Nasal cavity respiratory epithelium epithelial cell of viscerocranial mucosa (primary cell): ENCODE data around the gene PITX3. TPM values are rescaled to one million over a fixed set of nuclear protein-coding genes. Genes with fewer than 3 reads are reported as not detected.

Experiments
- total RNA-seq: library from RNA; depleted of rRNA; stranded (reverse); fragments of >200 nt; gene quantifications from 2 replicates; pipeline ENCODE4 v1.2.3, GENCODE V29; 2014

The PITX3 gene
- not detected in 2 replicates for total RNA-seq

GRCh38 chr10:102241444-102242117 is at the start of gene PITX3:
Gene PITX3 (minus strand): TSS chr10:102241512. CDS start chr10:102232080, 9,432 bp downstream.

GRCh38 chr10:102245082-102245931 is 4.0 kb upstream of the PITX3 start, which contains the start of gene GBF1:
Gene GBF1 (plus strand): TSS chr10:102245532. CDS start chr10:102258939, 13,407 bp downstream.

GRCh38 chr10:102225646-102226541 is 15.4 kb downstream of the PITX3 start, which contains the start of gene ELOVL3:
Gene ELOVL3 (plus strand): TSS chr10:102226299. CDS start chr10:102226549, 250 bp downstream.

Other genes with a start within 250 kb of the PITX3 start
- 9.9 and 17.8 TPM in 2 replicates for gene ARMH3, start 185.3 kb downstream of the PITX3 start, total RNA-seq
- gene HPS6, start 176.2 kb downstream of the PITX3 start, total RNA-seq, result 32.8 and 38.6 TPM in 2 replicates
- 29.0 and 60.6 TPM in 2 replicates for gene LDB1, start 121.1 kb downstream of the PITX3 start, total RNA-seq
- gene PPRC1, start 108.5 kb downstream of the PITX3 start, total RNA-seq, result 17.1 and 35.0 TPM in 2 replicates
- 76.6 and 126 TPM in 2 replicates for gene NOLC1, start 89.1 kb downstream of the PITX3 start, total RNA-seq
- gene ELOVL3, start 15.2 kb downstream of the PITX3 start, total RNA-seq, result under 0.01 and 0.36 TPM in 2 replicates
- 15.7 and 39.8 TPM in 2 replicates for gene GBF1, start 4.0 kb upstream of the PITX3 start, total RNA-seq
- 17.8 and 30.3 TPM in 2 replicates for gene NFKB2, start 154.2 kb upstream of the PITX3 start, total RNA-seq
- gene PSD, start 177.3 kb upstream of the PITX3 start, total RNA-seq, result 0.68 and 0.71 TPM in 2 replicates
- gene FBXL15, start 179.3 kb upstream of the PITX3 start, total RNA-seq, result 8.4 and 9.6 TPM in 2 replicates
- gene CUEDC2, start 191.1 kb upstream of the PITX3 start, total RNA-seq, result 30.8 and 32.5 TPM in 2 replicates
- gene C10orf95, start 210.0 kb upstream of the PITX3 start, total RNA-seq, result 2.1 and 4.4 TPM in 2 replicates